Fibroblast of skin of scalp (primary cell): ENCODE results near the gene ZNF280A.

ENCODE experiments used
- DNase-seq: peaks from one replicate; pipeline ENCODE4 v3.0.0-alpha.2; 2013

Gene ZNF280A

DNA sequence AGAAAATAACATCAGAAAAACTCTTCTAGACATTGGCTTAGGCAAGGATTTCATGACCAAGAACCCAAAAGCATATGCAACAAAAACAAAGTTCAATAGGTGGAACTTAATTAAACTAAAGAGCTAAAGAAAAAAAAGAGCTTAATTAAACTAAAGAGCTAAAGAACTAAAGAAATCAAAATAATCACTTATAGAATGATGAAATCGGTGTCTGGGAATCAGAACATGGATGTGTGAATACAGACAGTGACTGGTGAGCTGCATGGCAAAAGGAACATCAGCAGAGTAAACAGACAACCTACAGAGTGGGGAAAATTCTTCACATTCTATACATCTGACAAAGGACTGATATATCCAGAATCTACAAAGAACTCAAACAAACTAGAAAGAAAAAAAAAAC is 53.0 kb downstream of the ZNF280A start:
- DNase-seq, result no peak

DNA sequence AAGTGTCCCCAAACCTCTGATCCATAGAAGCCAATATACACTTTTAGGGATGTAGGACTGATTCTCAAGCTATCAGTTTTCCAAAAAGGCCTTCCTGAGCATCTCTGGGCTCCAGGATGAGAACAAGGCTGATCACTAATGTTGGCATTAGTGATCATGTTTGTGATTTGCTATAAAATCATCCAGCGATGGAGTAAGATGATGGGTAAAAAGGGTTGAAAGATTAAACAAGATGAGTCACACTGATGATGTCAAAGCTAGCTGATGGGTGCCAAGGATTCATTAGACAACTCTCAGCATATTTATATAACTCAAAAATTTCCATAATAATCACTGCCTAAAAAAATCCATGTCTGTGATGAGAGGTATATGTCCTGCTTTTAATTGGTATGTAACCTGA is 54.3 kb downstream of the ZNF280A start:
- no peak for DNase-seq

DNA sequence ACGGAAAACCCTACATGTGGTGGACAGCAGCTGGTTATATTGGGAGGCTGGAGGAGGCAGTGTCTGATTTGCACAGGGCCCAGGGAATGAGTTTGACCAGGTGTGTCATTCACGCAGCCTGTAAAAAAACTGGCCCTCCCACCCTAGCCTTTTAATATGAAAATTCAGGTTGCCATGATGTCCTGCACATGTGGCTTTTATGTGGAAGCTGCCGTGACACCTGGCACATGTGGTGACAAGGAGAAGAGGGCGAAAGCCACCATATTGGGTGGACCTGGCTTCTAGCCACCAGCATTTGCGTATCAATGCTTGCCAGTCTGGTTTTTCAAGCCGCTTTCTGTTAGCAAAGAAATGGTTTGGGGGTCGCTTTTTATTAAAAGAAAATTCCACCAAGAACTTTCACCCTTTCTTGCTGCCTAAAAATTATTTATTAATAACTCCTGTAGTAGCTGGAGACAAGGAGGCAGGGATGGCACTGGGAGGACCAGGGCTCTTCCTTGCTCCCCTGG is 54.9 kb downstream of the ZNF280A start:
- DNase-seq, result no peak

DNA sequence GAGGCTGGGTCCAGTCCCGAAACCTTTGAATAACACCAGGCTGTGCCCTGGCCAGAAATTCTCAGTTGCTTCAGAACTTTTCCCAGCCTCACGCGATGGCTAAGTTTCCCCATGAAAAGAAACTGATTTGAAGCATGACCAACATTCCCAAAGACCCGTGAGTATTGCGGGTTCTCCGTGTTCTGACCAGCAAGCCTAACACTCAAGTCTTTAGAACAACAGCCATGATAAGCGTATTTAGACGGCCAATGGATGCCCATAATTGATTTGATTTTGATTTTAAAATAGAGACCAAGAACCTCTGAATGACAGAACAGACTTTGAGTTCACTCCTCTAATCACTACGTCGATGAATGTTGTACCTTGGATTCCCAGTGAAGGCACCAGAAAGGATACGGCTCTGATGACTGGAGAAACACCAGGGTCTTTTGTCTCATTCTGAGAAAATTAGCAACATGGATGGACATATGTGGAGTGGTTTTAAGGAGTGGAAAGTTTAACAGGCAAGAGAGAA is 55.5 kb downstream of the ZNF280A start:
- no peak for DNase-seq

DNA sequence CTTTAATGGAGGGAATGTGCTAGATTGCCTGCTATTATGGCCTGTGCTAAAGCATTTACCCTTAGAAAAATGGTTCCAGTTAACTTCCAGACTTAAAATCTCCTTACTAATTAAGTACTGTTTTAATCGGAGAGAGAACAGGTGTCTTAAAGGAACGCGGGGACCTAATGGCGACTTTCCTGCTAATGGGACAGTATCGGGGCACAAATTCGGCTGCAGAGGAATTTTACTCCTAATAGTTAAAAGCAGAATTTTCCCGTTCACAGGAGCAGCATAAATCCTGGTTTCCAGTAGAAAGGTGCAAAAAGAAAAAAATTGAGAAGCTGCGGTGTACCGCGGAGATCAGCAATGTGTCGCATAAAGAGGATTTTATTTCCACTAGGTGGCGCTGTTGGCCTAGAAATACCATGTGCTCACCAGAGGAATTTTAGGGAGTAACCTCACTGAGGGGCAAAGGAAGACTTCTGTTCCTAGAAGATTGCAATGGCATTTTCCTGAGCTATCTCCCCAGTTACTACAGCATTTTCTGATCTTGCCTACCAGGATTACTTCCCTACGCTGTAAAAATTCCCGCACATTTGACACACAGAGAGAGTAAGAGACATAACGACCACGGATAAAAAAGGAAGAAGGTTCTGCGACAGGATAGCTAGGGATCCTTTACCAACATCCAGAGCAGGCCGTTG is 56.1 kb downstream of the ZNF280A start:
- peak; percentile 68 for DNase-seq
